Endothelial cell of umbilical vein (primary cell): Measurements from ENCODE around the gene CA14.

ENCODE experiments used
- EZH2 ChIP-seq: IDR thresholded peaks from 2 replicates; pipeline ENCODE4 v1.6.1; 2012; ENCODE audit warnings: borderline replicate concordance, low read depth, mild to moderate bottlenecking, moderate library complexity, low read length, inconsistent platforms; ENCODE audit not compliant: severe bottlenecking
- MAX ChIP-seq: IDR thresholded peaks from 2 replicates; pipeline ENCODE4 v1.6.1; 2011; ENCODE audit not compliant: insufficient read depth, insufficient read length
- POLR2A ChIP-seq: IDR thresholded peaks from 2 replicates; pipeline ENCODE4 v1.6.1; 2012; ENCODE audit warnings: low read depth, mild to moderate bottlenecking, control low read depth, low read length
- POLR2AphosphoS5 ChIP-seq: IDR thresholded peaks from 2 replicates; pipeline ENCODE4 v1.6.1; 2012; ENCODE audit warnings: low read depth, mild to moderate bottlenecking, control low read depth, low read length, moderate library complexity; ENCODE audit not compliant: insufficient read depth
- TF ChIP-seq, protein P1 (sequence below), 2 donors: IDR thresholded peaks; 1 replicate in 1 of 2; 2 replicates in 1 of 2; pipeline ENCODE4 v1.5.1; 2011; ENCODE audit warnings: low read length in 2 of 2, mild to moderate bottlenecking in 2 of 2, moderate library complexity in 2 of 2, control low read depth in 1 of 2, inconsistent platforms in 1 of 2, low read depth in 1 of 2; ENCODE audit not compliant: insufficient read depth in 1 of 2; ENCODE audit errors: extremely low read depth in 1 of 2

- TF ChIP-seq, protein P1, sequence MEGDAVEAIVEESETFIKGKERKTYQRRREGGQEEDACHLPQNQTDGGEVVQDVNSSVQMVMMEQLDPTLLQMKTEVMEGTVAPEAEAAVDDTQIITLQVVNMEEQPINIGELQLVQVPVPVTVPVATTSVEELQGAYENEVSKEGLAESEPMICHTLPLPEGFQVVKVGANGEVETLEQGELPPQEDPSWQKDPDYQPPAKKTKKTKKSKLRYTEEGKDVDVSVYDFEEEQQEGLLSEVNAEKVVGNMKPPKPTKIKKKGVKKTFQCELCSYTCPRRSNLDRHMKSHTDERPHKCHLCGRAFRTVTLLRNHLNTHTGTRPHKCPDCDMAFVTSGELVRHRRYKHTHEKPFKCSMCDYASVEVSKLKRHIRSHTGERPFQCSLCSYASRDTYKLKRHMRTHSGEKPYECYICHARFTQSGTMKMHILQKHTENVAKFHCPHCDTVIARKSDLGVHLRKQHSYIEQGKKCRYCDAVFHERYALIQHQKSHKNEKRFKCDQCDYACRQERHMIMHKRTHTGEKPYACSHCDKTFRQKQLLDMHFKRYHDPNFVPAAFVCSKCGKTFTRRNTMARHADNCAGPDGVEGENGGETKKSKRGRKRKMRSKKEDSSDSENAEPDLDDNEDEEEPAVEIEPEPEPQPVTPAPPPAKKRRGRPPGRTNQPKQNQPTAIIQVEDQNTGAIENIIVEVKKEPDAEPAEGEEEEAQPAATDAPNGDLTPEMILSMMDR (IDR thresholded peaks at IDR 0.05; ENCODE audit: extremely low read depth in 1 of 2, insufficient read depth in 1 of 2, low read depth in 1 of 2, low read length in 2 of 2) = no peak
- TF ChIP-seq POLR2A = no peak
- no peak for TF ChIP-seq EZH2
- no peak for TF ChIP-seq POLR2AphosphoS5
- no peak for TF ChIP-seq MAX
These were observed 20.9 kb upstream of the CA14 start for GRCh38 chr1:150236614-150237100.
